ENCODE data around the gene RGS16.

GRCh38 chr1:182589931-182590330, 14.3 kb downstream of the RGS16 start:
- TF ChIP-seq CTCF (IDR thresholded peaks at IDR 0.05 in 2 of 3, conservative IDR thresholded peaks at IDR 0.05 in 1 of 3; ENCODE audit: insufficient read depth in 2 of 3, low read depth in 1 of 3, low read length in 3 of 3) (no peak), ZNF511 (CRISPR knock-in tag; IDR thresholded peaks at IDR 0.05) (no peak), GATA2 (CRISPR knock-in tag; IDR thresholded peaks at IDR 0.05) (no peak), YY1 (IDR thresholded peaks at IDR 0.05; ENCODE audit: borderline replicate concordance in 1 of 3, control insufficient read depth in 1 of 3, extremely low read depth in 1 of 3, insufficient read depth in 3 of 3, insufficient read length in 1 of 3, insufficient replicate concordance in 2 of 3, low read depth in 1 of 3, low read length in 2 of 3) (no peak), KAT7 (CRISPR knock-in tag; IDR thresholded peaks at IDR 0.05; ENCODE audit: borderline replicate concordance) (no peak), STAT5B (CRISPR knock-in tag; IDR thresholded peaks at IDR 0.05) (no peak)

Data from K562 (cell line).